K562 (cell line): Measurements from ENCODE around the gene KNOP1. TPM values are rescaled to one million over a fixed set of nuclear protein-coding genes. Genes with fewer than 3 reads are reported as not detected.

Experiments
- ATAC-seq: fragments of 200-7000 bp; cut with Tn5 transposase; 3 replicates; pipeline ENCODE4 v1.9.1; 2020; ENCODE audit warnings: moderate library complexity
- BruUV-seq: library from RNA; stranded (reverse); fragments of 400-500 nt; replicated peaks from 2 replicates; lab custom pipeline; 2021; lab: Mats Ljungman, UMichigan
- CTCF ChIA-PET: fragments of 300-600 bp; formaldehyde crosslinking; extraction: SDS; loops from one replicate; lab custom pipeline; 2021; ENCODE audit warnings: low intra/inter-chr PET ratio; lab: Yijun Ruan, JAX
- POLR2A ChIA-PET: fragments of 300-600, 350-650 bp; sonication (Branson Sonifier 250); formaldehyde crosslinking; extraction: SDS; loops from one replicate; lab custom pipeline; 2021; ENCODE audit warnings: antibody characterized with exemption, inconsistent platforms; lab: Yijun Ruan, JAX
- DNase-seq, 4 experiments: peaks; one replicate each; pipeline versions ENCODE4 v3.0.0 to v3.0.0-alpha.2; 2011 to 2018; ENCODE audit warnings: low spot score in 3 of 4, mixed read lengths in 3 of 4; ENCODE audit errors: extremely low read depth in 1 of 4
- FAIRE-seq: peaks from 2 replicates; lab custom pipeline; 2011; peaks lifted over from hg19 to GRCh38; lab: Jason Lieb, UNC
- H2AFZ ChIP-seq: 2 replicates; pipeline ENCODE4 v1.6.0; 2011; ENCODE audit warnings: low read depth, low read length, control low read depth, inconsistent platforms
- H3K27ac ChIP-seq: fragments of 200-600 bp; 3 replicates; pipeline ENCODE4 v1.8.0; 2011; ENCODE audit warnings: low read depth, mild to moderate bottlenecking, control low read depth, inconsistent platforms, low read length, moderate library complexity, mixed read lengths; ENCODE audit errors: extremely low read depth
- H3K27me3 ChIP-seq, 2 experiments: fragments of 300-600 bp in 1 of 2; 2 replicates in 1 of 2; 3 replicates in 1 of 2; pipeline versions ENCODE4 v1.6.0 to v1.8.0; 2011; ENCODE audit warnings: inconsistent platforms in 2 of 2, low read length in 2 of 2, mild to moderate bottlenecking in 1 of 2, mixed read lengths in 1 of 2, moderate library complexity in 1 of 2; ENCODE audit not compliant: control insufficient read depth in 2 of 2, insufficient read depth in 2 of 2
- H3K36me3 ChIP-seq: fragments of 300-600 bp; 3 replicates; pipeline ENCODE4 v1.8.0; 2011; ENCODE audit warnings: mild to moderate bottlenecking, low read length, inconsistent platforms; ENCODE audit not compliant: control insufficient read depth, insufficient read depth
- H3K4me1 ChIP-seq, 2 experiments: fragments of 200-600 bp in 1 of 2; replicated peaks in 1 of 2; 2 replicates in 1 of 2; 3 replicates in 1 of 2; pipeline versions ENCODE4 v1.5.1 to v1.8.0; 2011; ENCODE audit warnings: inconsistent platforms in 2 of 2, low read length in 2 of 2, mild to moderate bottlenecking in 1 of 2, mixed read lengths in 1 of 2, moderate library complexity in 1 of 2; ENCODE audit not compliant: control insufficient read depth in 2 of 2, insufficient read depth in 2 of 2
- H3K4me2 ChIP-seq: 2 replicates; pipeline ENCODE4 v1.6.1; 2011; ENCODE audit warnings: low read length, control low read depth, inconsistent platforms, mixed read lengths; ENCODE audit not compliant: insufficient read depth
- H3K4me3 ChIP-seq: fragments of 200-600 bp; sonication (generic), shearing (Covaris generic); 2 replicates; pipeline ENCODE4 v1.5.1; 2016; ENCODE audit warnings: control low read depth, inconsistent platforms
- H3K79me2 ChIP-seq: fragments of 200-600 bp; 3 replicates; pipeline ENCODE4 v1.8.0; 2011; ENCODE audit warnings: low read length, inconsistent platforms; ENCODE audit not compliant: control insufficient read depth, insufficient read depth
- H3K9ac ChIP-seq, 2 experiments: 2 replicates each; pipeline versions ENCODE4 v1.6.0 to v1.6.1; 2011; ENCODE audit warnings: low read depth in 2 of 2, low read length in 2 of 2, control low read depth in 1 of 2, inconsistent platforms in 1 of 2, mild to moderate bottlenecking in 1 of 2, mixed read lengths in 1 of 2; ENCODE audit not compliant: insufficient read depth in 1 of 2
- H3K9me1 ChIP-seq: one replicate; pipeline ENCODE4 v1.6.0; 2011; ENCODE audit warnings: inconsistent platforms, mild to moderate bottlenecking, low read length, moderate library complexity; ENCODE audit not compliant: control insufficient read depth, insufficient read depth
- H3K9me3 ChIP-seq: replicated peaks from 2 replicates; pipeline ENCODE4 v1.5.1; 2011; ENCODE audit warnings: low read depth, low read length, inconsistent platforms; ENCODE audit not compliant: control insufficient read depth, insufficient read depth
- H4K20me1 ChIP-seq: replicated peaks from 2 replicates; pipeline ENCODE4 v1.6.1; 2011; ENCODE audit warnings: low read length, inconsistent platforms, mixed read lengths; ENCODE audit not compliant: control insufficient read depth, insufficient read depth
- CSDE1 ChIP-seq, 2 experiments: fragments of 450-650 bp; IDR thresholded peaks; 2 replicates each; pipeline ENCODE4 v1.6.1; 2016; ENCODE audit warnings: mild to moderate bottlenecking in 1 of 2
- WGBS: fragments of 100-300 bp; shearing (Covaris generic); methylation state at CpG from one replicate; pipeline ENCODE4 v1.1.6; 2016; ENCODE audit warnings: low coverage, mixed read lengths; ENCODE audit not compliant: insufficient coverage; ENCODE audit errors: missing lambda C conversion rate; 5-methylcytosine and 5-hydroxymethylcytosine counted together
- in situ Hi-C: fragments of 300-500 bp; cut with MboI; formaldehyde crosslinking; loops from 4 replicates; pipeline ENCODE4 v1.15.0; 2018; ENCODE audit warnings: inconsistent platforms, mixed read lengths
- intact Hi-C: fragments of 100-400 bp; cut with micrococcal nuclease; formaldehyde crosslinking; loops from 2 replicates; pipeline ENCODE4 v1.14.2; 2022
- polyA plus RNA-seq, 8 experiments: library from polyadenylated mRNA; depleted of rRNA in 4 of 8; stranded (reverse) in 5 of 8; unstranded in 3 of 8; fragments of >200 nt; fragmentation: Nextera tagmentation in 2 of 8; fragmentation: Illumina TruSeq in 1 of 8; extraction: Ambion mirVana in 2 of 8; extraction: Trizol in 1 of 8; gene quantifications; 2 replicates each; pipeline versions ENCODE4 v1.2.1 to v1.2.3, GENCODE V29; 2011 to 2014; ENCODE audit warnings: inconsistent platforms in 1 of 8, missing spikeins in 1 of 8
- total RNA-seq, 7 experiments: library from RNA; depleted of rRNA in 6 of 7; stranded (reverse); fragments of >200 nt in 6 of 7; fragmentation: Illumina TruSeq in 2 of 7; extraction: Trizol in 2 of 7; gene quantifications; 2 replicates each; pipeline versions ENCODE4 v1.2.1 to v1.2.3, GENCODE V29; 2011 to 2021; ENCODE audit warnings: low replicate concordance in 1 of 7
- TF ChIP-seq, protein P1 (sequence below): sonication (generic); formaldehyde crosslinking; IDR thresholded peaks from 2 replicates; pipeline ENCODE4 v1.8.1; 2023; ENCODE audit warnings: missing genetic modification reagents, mild to moderate bottlenecking, borderline replicate concordance

KNOP1 gene
- total and polyA plus RNA-seq, 9 of the 15 experiments (the other 6 are each of a cell fraction or from before 2014, with no cell fraction given): 22.4 to 57.6 (median 39.3) TPM

DNA sequence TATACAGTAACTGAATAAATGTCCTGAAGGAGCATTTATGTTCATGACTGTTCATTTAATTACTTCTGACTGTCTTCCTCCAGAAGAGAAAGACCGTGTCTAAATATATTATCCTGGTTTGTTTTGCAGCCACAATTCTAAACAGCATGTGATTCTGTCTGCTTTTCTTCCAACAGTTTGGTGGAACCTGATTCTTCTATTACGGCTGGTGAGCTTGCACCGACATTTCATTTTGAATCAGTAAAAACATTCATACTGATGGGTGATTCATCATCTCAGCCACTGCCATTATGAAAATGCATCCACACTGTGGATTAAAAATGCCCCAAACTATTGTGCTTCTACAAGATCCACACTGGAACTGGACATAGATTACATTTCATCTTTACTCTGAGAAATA, 16.9 kb downstream of the KNOP1 start:
- Histone ChIP-seq H3K4me1 (peaks cover 6 to 7% of the 10 kb centered on the region in 2 experiments; a peak in 4 of 5 replicates), H3K4me3 (no peak overlapping the region), H2AFZ (no peak overlapping the region)
- no peak for FAIRE-seq
- no peak for TF ChIP-seq CSDE1 (IDR thresholded peaks at IDR 0.05)
- TF ChIP-seq, protein P1, sequence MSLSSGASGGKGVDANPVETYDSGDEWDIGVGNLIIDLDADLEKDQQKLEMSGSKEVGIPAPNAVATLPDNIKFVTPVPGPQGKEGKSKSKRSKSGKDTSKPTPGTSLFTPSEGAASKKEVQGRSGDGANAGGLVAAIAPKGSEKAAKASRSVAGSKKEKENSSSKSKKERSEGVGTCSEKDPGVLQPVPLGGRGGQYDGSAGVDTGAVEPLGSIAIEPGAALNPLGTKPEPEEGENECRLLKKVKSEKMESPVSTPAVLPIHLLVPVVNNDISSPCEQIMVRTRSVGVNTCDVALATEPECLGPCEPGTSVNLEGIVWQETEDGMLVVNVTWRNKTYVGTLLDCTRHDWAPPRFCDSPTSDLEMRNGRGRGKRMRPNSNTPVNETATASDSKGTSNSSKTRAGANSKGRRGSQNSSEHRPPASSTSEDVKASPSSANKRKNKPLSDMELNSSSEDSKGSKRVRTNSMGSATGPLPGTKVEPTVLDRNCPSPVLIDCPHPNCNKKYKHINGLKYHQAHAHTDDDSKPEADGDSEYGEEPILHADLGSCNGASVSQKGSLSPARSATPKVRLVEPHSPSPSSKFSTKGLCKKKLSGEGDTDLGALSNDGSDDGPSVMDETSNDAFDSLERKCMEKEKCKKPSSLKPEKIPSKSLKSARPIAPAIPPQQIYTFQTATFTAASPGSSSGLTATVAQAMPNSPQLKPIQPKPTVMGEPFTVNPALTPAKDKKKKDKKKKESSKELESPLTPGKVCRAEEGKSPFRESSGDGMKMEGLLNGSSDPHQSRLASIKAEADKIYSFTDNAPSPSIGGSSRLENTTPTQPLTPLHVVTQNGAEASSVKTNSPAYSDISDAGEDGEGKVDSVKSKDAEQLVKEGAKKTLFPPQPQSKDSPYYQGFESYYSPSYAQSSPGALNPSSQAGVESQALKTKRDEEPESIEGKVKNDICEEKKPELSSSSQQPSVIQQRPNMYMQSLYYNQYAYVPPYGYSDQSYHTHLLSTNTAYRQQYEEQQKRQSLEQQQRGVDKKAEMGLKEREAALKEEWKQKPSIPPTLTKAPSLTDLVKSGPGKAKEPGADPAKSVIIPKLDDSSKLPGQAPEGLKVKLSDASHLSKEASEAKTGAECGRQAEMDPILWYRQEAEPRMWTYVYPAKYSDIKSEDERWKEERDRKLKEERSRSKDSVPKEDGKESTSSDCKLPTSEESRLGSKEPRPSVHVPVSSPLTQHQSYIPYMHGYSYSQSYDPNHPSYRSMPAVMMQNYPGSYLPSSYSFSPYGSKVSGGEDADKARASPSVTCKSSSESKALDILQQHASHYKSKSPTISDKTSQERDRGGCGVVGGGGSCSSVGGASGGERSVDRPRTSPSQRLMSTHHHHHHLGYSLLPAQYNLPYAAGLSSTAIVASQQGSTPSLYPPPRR (CRISPR knock-in tag): no peak
- TF ChIP-seq, all 486 proteins: peak for 0
- intact Hi-C loops (no loop called here), in situ Hi-C loops (no loop called here)
- H3K27ac ChIP-seq: no peak overlapping the region
- H3K9me3 ChIP-seq: no peaks in the 10 kb centered on the region
- no peaks in the 10 kb centered on the region for H3K27me3 ChIP-seq
- peaks cover 17% of the 10 kb centered on the region for H4K20me1 ChIP-seq
- no peaks in the 10 kb centered on the region; the same call in 1 of the 3 replicates for H3K79me2 ChIP-seq
- ChIA-PET POLR2A (interaction anchor here (2.1 kb wide), 1 partner anchor 9 kb away, joined by 11 read pairs; no protein-coding TSS in a partner anchor), CTCF (no interaction called here)
- ATAC-seq (no peak), DNase-seq (no peak)
- no peaks in the 10 kb centered on the region for H3K9me1 ChIP-seq
- H3K9ac ChIP-seq: no peak overlapping the region
- BruUV-seq: no TSS peak
- no peak overlapping the region for H3K4me2 ChIP-seq
- 96% methylated on average over 3 of the region's 3 CpGs for WGBS
- H3K36me3 ChIP-seq: peaks cover 78% of the 10 kb centered on the region
